GM21825 (cell line): ENCODE data around the gene KDM3A.
"Not testable (repeated sequence)": the region's sequence is repeated elsewhere in the genome, so short reads cannot be mapped to it uniquely, and the experiment has no call there.

Source experiments
- ATAC-seq: cut with Tn5 transposase; IDR thresholded peaks from one replicate; pipeline ENCODE4 v1.9.1; 2021; ENCODE audit warnings: mild to moderate bottlenecking, moderate library complexity; ENCODE audit not compliant: unreplicated experiment

KDM3A gene

DNA sequence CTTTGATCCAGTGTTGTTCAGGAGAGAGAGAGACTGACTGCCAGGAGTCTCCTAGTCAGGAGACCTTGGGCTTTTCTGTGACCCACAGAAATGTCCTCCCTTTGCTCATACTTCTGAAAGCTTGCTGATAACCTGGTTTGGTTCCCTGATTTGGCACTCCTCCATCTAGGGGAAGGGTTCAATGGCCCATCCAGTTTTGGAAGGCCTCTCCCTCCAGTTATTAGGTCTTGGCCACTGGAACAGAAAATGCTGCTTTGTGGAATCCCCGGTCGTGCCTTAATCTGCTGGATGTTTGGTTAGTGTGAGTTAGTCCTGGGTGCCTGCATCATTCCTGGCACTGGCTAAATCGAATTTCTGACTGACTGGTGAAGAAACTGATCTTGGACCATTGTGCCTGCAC is 35.7 kb downstream of the KDM3A start:
- ATAC-seq, result no peak

- no peak for ATAC-seq
Measured at GRCh38 chr2:86477349-86477748, 36.2 kb downstream of the KDM3A start.

DNA sequence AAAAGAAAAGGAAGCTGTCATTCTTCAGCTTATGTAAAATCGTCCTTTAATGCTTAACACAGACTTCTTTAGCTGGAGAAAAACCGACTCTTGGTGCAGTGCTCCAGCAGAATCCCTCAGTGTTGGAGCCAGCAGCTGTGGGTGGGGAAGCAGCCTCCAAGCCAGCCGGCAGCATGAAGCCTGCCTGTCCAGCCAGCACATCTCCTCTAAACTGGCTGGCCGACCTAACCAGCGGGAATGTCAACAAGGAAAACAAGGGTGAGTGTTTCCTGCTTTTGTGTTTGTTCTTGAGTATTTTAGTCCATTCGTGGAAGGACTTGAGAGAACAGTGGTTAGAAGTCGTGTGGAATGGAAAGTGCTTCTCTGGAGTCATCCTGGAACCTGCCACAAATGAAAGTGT is 38.9 kb downstream of the KDM3A start:
- ATAC-seq, result no peak

- no peak for ATAC-seq
Measured at GRCh38 chr2:86482034-86482433, 40.9 kb downstream of the KDM3A start.

- ATAC-seq, result no peak
Measured at GRCh38 chr2:86484385-86484784, 43.2 kb downstream of the KDM3A start.

GRCh38 chr2:86485103-86485502 is 43.9 kb downstream of the KDM3A start:
- no peak for ATAC-seq

DNA sequence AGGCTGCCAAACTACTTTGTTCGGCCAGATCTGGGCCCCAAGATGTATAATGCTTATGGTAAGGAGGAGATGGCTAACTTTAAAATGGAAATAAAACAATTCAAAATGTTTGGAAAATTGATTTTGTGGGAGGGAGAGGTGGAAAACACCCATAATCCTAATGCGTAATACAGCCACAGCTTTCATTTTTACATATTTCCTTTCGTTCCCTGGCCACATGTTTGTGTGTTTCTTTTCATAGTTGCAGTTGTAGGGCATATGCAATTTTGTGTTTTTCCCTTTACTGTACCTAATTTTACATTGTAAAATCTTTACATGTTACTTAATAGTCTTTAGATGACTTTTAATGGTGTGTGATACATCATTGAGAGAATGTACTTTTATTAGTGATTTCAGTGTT is 44.6 kb downstream of the KDM3A start:
- no peak for ATAC-seq

GRCh38 chr2:86487062-86487461 is 45.9 kb downstream of the KDM3A start:
- no peak for ATAC-seq

DNA sequence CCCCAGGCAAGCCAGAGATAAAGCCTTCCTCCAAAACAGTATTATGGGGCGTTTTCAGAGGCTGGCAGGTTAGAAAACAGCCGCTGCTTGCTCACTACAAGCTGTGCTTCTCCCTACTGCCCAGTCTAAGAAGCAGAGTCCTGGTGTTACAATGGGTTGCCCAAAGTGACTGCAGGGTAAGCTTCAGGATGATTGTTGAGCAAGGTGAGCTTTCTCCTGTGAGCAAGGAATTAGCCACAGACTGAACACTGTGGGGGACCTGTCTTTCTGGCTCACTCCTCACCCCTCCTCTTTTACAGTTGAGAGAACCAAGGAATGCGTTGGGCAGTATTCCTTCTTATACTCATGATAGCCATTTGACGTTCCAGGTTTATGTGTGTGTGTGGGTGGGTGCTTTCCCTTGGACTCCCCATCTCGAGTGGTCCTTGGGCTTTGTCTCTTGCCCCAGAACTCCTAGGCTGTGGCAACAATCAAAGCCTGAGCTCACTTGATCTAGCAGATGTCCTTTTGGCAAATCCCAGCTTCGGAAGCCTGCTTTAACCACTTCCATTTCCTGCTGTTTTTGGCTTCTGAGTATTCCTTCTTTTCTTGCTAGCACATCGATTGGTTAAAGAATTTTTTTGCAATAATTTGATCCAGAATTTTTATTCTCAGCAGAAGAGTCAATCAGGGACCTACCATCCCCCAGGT is 47.5 kb downstream of the KDM3A start:
- ATAC-seq, result no peak

DNA sequence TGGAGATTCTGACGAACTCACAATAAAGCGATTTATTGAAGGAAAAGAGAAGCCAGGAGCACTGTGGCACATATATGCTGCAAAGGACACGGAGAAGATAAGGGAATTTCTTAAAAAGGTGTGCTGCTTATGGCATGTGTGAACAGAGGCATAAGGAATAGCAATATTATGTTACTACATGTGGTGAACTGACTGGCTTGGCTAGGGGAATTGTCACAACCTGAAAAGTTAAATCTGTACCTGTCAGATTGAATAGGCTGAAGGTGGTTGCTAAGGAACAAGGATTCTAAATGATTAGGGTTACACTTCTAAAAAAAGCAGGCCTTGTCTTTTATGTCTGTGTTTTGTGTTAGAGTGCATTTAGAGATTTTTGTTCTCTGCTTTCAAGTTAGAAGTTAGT is 48.4 kb downstream of the KDM3A start:
- no peak for ATAC-seq

DNA sequence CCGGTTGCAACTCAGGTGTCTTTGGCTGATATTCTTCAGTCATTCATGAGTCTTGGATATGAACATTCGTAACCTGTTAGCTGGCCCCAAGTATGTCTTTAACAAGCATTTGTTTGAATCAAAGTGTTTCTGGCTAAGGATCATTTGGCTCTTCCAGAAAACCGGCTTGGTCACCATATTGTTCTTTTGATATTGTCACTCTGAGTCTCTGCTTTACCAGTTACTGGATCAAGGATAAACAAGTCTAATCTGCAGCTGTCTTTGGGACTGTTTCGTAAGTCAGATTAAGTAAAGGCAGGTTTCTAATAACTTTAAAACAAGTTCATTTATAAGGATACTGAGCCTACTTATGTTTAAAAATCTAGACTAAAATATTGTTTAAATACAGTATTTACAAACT is 49.1 kb downstream of the KDM3A start:
- ATAC-seq, result no peak

DNA sequence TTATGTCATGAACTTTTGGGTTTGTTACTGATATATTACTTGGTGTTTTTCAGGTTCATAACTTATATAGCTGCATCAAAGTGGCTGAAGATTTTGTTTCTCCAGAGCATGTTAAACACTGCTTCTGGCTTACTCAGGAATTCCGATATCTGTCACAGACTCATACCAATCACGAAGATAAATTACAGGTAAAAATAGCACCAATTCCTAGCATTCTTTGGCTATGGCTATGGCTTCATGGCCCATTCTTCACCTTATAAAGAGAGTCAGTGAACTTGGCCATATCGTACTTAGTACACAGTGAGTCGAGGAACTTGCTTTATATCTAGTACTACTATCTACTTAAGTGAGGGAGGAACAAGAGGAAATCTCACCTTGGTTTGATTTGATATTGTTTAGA is 49.9 kb downstream of the KDM3A start:
- ATAC-seq, result no peak

GRCh38 chr2:86492048-86492453 is 50.9 kb downstream of the KDM3A start:
- no peak for ATAC-seq

GRCh38 chr2:86496391-86496790 is 55.2 kb downstream of the KDM3A start:
- not testable (repeated sequence) for ATAC-seq

DNA sequence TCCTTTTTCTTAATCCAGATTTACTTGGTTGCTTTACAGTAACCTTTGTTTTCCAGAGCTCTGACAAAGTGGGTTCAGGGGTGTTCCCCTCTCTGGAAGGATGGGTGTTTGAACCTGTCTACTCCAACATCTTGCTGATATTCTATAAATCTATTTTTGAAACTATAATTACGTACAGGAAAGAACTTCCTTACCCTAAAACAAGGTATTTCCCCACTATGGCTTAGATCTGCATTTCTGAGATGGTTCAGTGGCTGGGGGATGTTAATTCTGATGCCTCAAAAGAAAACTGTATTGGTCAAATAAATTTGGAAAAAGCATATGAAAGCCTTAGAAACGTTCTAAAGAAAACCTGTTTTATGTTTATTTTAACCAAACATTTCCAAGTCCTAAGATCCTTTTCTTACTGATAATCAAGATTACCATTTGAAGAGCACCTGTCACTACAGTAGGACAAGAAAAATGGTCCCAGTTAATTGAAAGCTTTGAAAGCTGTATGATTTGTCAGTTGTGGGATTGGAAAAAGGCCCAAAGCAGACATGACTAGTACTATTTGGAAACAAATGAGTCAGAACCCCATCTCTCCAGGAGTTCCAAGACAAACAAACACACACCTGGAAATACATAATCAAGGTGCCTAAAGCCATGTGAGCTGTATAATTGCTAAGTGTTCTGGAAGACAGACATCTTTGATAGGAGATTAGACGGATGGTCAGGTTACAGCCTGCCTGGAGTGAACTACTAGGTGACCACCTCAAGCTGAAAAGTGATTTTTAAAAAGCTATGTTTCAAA is 57.5 kb downstream of the KDM3A start:
- no peak for ATAC-seq

GRCh38 chr2:86499326-86499725 is 58.2 kb downstream of the KDM3A start:
- ATAC-seq, result no peak

DNA sequence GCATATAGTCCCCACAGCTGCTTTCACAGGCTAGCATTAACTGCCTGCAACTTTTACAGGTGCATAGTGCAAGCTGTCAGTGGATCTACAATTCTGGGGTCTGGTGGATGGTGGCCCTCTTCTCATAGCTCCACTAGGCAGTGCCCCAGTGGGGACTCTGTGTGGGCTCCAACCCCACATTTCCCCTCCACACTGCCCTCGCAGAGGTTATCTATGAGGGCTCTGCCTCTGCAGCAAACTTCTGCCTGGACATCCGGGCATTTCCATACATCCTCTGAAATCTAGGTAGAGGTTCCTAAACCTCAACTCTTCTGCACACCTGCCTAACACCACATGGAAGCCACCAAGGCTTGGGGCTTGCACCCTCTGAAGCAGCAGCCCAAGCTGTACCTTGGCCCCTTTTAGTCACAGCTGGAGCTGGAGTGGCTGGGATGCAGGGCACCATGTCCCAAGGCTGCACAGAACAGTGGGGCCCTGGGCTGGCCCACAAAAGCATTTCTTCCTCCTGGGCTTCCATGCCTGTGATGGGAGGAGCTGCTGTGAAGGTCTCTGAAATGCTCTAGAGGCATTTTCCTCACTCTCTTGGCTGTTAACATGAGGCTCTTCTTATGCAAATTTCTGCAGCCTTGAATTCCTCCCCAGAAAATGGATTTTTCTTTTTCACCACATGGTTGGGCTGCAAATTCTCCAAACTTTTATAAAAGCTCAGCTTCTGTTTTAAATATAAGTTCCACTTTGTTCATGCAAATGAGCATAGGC is 59.3 kb downstream of the KDM3A start:
- ATAC-seq, result no peak

DNA sequence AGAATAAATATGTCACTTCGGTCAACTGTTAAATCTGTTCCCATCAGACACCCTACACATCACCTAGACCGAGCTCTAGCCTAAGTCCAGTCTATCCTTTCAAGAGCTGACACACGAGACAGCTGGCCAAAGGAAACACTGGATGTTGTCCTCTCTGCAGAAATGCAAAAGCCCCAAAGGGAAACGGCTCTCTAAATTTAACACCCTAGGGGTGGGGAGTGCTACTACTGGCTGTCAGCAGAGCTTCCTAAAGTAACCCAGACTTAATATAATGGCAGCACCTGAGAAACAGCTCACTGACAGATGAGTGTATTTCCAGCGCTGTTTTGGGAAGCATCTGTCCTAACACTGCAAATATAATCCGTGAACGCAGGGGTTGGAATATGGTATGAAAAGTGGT is 66.4 kb downstream of the KDM3A start:
- no peak for ATAC-seq

- no peak for ATAC-seq
Measured at GRCh38 chr2:86510436-86510933, 69.3 kb downstream of the KDM3A start.

DNA sequence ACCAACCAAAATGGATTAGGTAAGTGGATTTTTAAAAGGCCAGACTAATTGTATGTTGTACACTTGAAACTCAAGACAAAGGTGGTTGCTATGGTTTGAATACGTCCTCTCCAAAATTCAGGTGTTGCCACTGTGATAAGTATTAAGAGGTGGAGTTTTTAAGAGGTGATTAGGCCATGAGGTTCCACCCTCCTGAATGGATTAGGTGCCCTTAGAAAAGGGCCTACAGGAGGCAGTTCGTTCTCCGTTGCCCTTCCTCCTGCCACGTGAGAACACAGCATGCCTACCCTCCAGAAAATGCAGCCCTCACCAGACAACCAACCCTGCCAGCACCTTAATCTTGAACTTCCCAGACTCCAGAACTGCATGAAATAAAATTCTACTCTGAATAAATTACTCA is 70.9 kb downstream of the KDM3A start:
- no peak for ATAC-seq

DNA sequence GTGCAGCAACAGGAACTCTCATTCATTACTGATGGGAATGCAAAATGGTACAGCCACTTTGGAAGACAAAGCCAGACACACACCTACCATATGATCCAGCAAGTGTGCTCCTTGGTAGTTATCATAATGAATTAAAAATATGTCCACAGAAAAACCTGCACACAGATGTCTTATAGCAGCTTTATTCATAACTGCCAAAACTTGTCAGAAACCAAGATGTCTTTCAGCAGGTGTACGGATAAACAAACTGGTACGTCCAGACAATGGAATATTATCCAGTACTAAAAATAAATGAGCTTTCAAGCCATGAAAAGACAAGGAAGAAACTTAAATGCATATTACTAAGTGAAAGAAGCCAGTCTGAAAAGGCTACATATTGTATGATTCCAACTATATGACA is 71.7 kb downstream of the KDM3A start:
- no peak for ATAC-seq
